ENCODE measurements around the gene FBXL7.

DNA sequence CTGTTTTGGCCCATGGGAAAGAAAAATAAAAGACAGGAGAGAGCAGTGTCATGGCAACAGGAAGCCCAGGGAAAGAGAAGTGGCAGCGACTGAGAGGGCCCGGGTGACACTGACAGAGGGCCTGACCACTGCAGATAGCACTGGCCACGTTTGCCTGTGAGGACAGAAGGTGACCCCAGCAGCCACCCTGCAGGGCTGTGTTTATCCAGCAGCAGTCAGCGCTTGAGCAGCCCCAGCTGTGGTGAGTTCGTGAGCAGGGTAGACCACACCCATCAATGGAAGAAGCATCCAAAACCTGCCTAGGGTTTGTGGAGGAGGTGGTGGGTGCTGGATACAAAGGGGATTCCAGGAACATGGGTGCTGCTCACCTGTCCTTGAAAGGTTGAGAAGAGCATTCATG, 457.1 kb downstream of the FBXL7 start:
- TF ChIP-seq, protein P1, sequence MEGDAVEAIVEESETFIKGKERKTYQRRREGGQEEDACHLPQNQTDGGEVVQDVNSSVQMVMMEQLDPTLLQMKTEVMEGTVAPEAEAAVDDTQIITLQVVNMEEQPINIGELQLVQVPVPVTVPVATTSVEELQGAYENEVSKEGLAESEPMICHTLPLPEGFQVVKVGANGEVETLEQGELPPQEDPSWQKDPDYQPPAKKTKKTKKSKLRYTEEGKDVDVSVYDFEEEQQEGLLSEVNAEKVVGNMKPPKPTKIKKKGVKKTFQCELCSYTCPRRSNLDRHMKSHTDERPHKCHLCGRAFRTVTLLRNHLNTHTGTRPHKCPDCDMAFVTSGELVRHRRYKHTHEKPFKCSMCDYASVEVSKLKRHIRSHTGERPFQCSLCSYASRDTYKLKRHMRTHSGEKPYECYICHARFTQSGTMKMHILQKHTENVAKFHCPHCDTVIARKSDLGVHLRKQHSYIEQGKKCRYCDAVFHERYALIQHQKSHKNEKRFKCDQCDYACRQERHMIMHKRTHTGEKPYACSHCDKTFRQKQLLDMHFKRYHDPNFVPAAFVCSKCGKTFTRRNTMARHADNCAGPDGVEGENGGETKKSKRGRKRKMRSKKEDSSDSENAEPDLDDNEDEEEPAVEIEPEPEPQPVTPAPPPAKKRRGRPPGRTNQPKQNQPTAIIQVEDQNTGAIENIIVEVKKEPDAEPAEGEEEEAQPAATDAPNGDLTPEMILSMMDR (IDR thresholded peaks at IDR 0.05) = no peak
- TF ChIP-seq POLR2A (IDR thresholded peaks at IDR 0.05) = no peak

Measured in lower leg skin (tissue), 3 donors.